IMR-90 (cell line): ENCODE data around the gene SS18L1. TPM values are rescaled to one million over a fixed set of nuclear protein-coding genes. Genes with fewer than 3 reads are reported as not detected.
A peak's percentile ranks its signal among the peaks of the same experiment; 100 is the strongest.

Experiments used
- ATAC-seq: fragments of 200-7000 bp; cut with Tn5 transposase; 2 replicates; pipeline ENCODE4 v1.9.1; 2020; ENCODE audit warnings: low read depth, mild to moderate bottlenecking, moderate library complexity
- BruUV-seq: library from RNA; stranded (reverse); fragments of 400-500 nt; replicated peaks from 2 replicates; lab custom pipeline; 2021; lab: Mats Ljungman, UMichigan
- CTCF ChIA-PET: fragments of 300-600 bp; formaldehyde crosslinking; extraction: SDS; loops from one replicate; lab custom pipeline; 2021; ENCODE audit warnings: antibody characterized with exemption; lab: Yijun Ruan, JAX
- POLR2A ChIA-PET: fragments of 300-600 bp; sonication (Branson Sonifier 250); formaldehyde crosslinking; loops from one replicate; lab custom pipeline; 2022; ENCODE audit warnings: antibody characterized with exemption; ENCODE audit not compliant: unreplicated experiment; lab: Charles Lee
- DNase-seq: peaks from one replicate; pipeline ENCODE4 v3.0.0; 2013
- H2AFZ ChIP-seq: replicated peaks from 2 replicates; pipeline ENCODE3; 2013; ENCODE audit warnings: low read length, mild to moderate bottlenecking; ENCODE audit not compliant: poor library complexity
- H2AK5ac ChIP-seq: 2 replicates; pipeline ENCODE4 v1.6.1; 2013; ENCODE audit warnings: low read depth, low read length, inconsistent platforms
- H2AK9ac ChIP-seq: replicated peaks from 2 replicates; pipeline ENCODE3; 2013; ENCODE audit warnings: mild to moderate bottlenecking, low read depth, low read length, moderate library complexity; ENCODE audit not compliant: poor library complexity
- H2BK120ac ChIP-seq: 2 replicates; pipeline ENCODE4 v1.6.1; 2013; ENCODE audit warnings: low read depth, low read length, inconsistent platforms
- H2BK15ac ChIP-seq: 3 replicates; pipeline ENCODE4 v1.6.1; 2013; ENCODE audit warnings: low read depth, low read length, inconsistent platforms
- H2BK20ac ChIP-seq: 2 replicates; pipeline ENCODE4 v1.6.1; 2013; ENCODE audit warnings: low read depth, mild to moderate bottlenecking, inconsistent platforms, low read length, moderate library complexity
- H2BK5ac ChIP-seq: 2 replicates; pipeline ENCODE4 v1.6.1; 2013; ENCODE audit warnings: mild to moderate bottlenecking, low read depth, low read length, inconsistent platforms; ENCODE audit not compliant: poor library complexity, severe bottlenecking
- H3K14ac ChIP-seq: replicated peaks from 2 replicates; pipeline ENCODE4 v1.6.1; 2013; ENCODE audit warnings: low read depth, low read length, inconsistent platforms
- H3K18ac ChIP-seq: 2 replicates; pipeline ENCODE4 v1.6.1; 2013; ENCODE audit warnings: low read depth, low read length, control low read depth
- H3K23ac ChIP-seq: 2 replicates; pipeline ENCODE4 v1.6.1; 2013; ENCODE audit warnings: low read depth, low read length, inconsistent platforms
- H3K27ac ChIP-seq: 2 replicates; pipeline ENCODE4 v1.5.1; 2013; ENCODE audit warnings: mild to moderate bottlenecking, control low read depth, low read length; ENCODE audit not compliant: insufficient read depth
- H3K27me3 ChIP-seq: 2 replicates; pipeline ENCODE4 v1.6.1; 2013; ENCODE audit warnings: low read length; ENCODE audit not compliant: control insufficient read depth, insufficient read depth
- H3K36me3 ChIP-seq: 2 replicates; pipeline ENCODE4 v1.6.1; 2013; ENCODE audit warnings: low read length, mixed read lengths; ENCODE audit not compliant: control insufficient read depth, insufficient read depth
- H3K4ac ChIP-seq: 2 replicates; pipeline ENCODE4 v1.6.1; 2013; ENCODE audit warnings: low read depth, low read length, inconsistent platforms
- H3K4me1 ChIP-seq: 2 replicates; pipeline ENCODE4 v1.6.1; 2013; ENCODE audit warnings: low read length, mixed read lengths; ENCODE audit not compliant: control insufficient read depth, insufficient read depth
- H3K4me2 ChIP-seq: 2 replicates; pipeline ENCODE4 v1.6.1; 2013; ENCODE audit warnings: low read depth, mild to moderate bottlenecking, control low read depth, low read length, moderate library complexity
- H3K4me3 ChIP-seq: 2 replicates; pipeline ENCODE4 v1.5.1; 2013; ENCODE audit warnings: low read depth, mild to moderate bottlenecking, control low read depth, low read length, moderate library complexity; ENCODE audit not compliant: insufficient read depth
- H3K56ac ChIP-seq: 2 replicates; pipeline ENCODE4 v1.6.1; 2013; ENCODE audit warnings: low read length, inconsistent platforms; ENCODE audit not compliant: insufficient read depth; ENCODE audit errors: extremely low read depth
- H3K79me1 ChIP-seq, 2 experiments: 2 replicates each; pipeline ENCODE4 v1.6.1; 2013; ENCODE audit warnings: low read length in 2 of 2, inconsistent platforms in 1 of 2, low read depth in 1 of 2
- H3K9ac ChIP-seq: 2 replicates; pipeline ENCODE4 v1.6.1; 2013; ENCODE audit warnings: low read depth, low read length, control low read depth
- H3K9me1 ChIP-seq: 2 replicates; pipeline ENCODE4 v1.6.1; 2013; ENCODE audit warnings: low read length, inconsistent platforms; ENCODE audit not compliant: insufficient read depth
- H3K9me3 ChIP-seq: 2 replicates; pipeline ENCODE4 v1.6.1; 2013; ENCODE audit warnings: low read length; ENCODE audit not compliant: control insufficient read depth, insufficient read depth
- H4K20me1 ChIP-seq: 2 replicates; pipeline ENCODE4 v1.6.1; 2013; ENCODE audit warnings: low read length, inconsistent platforms; ENCODE audit not compliant: insufficient read depth
- H4K5ac ChIP-seq: 2 replicates; pipeline ENCODE4 v1.6.1; 2013; ENCODE audit warnings: mild to moderate bottlenecking, low read depth, low read length, control low read depth
- H4K8ac ChIP-seq, 2 experiments: 2 replicates each; pipeline ENCODE4 v1.6.1; 2013; ENCODE audit warnings: low read depth in 2 of 2, low read length in 2 of 2, control low read depth in 1 of 2, inconsistent platforms in 1 of 2
- H4K91ac ChIP-seq: 2 replicates; pipeline ENCODE4 v1.6.1; 2013; ENCODE audit warnings: low read depth, low read length, inconsistent platforms; ENCODE audit not compliant: insufficient read depth
- BHLHE40 ChIP-seq: fragments of 150-350 bp; IDR thresholded peaks from 2 replicates; pipeline ENCODE4 v1.6.1; 2016; ENCODE audit warnings: mild to moderate bottlenecking, low read depth, low read length
- CEBPB ChIP-seq: IDR thresholded peaks from 2 replicates; pipeline ENCODE4 v1.6.1; 2012; ENCODE audit warnings: low read depth, low read length, improper control_type of control experiment
- CHD1 ChIP-seq: IDR thresholded peaks from 2 replicates; pipeline ENCODE4 v1.6.1; 2012; ENCODE audit warnings: low read depth, low read length, improper control_type of control experiment
- ELK1 ChIP-seq: fragments of 150-350 bp; IDR thresholded peaks from 2 replicates; pipeline ENCODE4 v1.6.1; 2016; ENCODE audit warnings: low read depth, mild to moderate bottlenecking, low read length, moderate library complexity, borderline replicate concordance
- FOS ChIP-seq: fragments of 150-350 bp; IDR thresholded peaks from 2 replicates; pipeline ENCODE4 v1.6.1; 2016; ENCODE audit warnings: low read depth, low read length
- MAZ ChIP-seq: IDR thresholded peaks from 2 replicates; pipeline ENCODE4 v1.6.1; 2012; ENCODE audit warnings: low read depth, mild to moderate bottlenecking, low read length, improper control_type of control experiment, moderate library complexity, borderline replicate concordance
- MXI1 ChIP-seq: IDR thresholded peaks from 2 replicates; pipeline ENCODE4 v1.6.1; 2012; ENCODE audit warnings: low read depth, mild to moderate bottlenecking, low read length, moderate library complexity, borderline replicate concordance
- POLR2A ChIP-seq: IDR thresholded peaks from 2 replicates; pipeline ENCODE4 v1.6.1; 2012; ENCODE audit warnings: mild to moderate bottlenecking, low read depth, low read length
- RAD21 ChIP-seq: IDR thresholded peaks from 2 replicates; pipeline ENCODE4 v1.6.1; 2012; ENCODE audit warnings: low read length, improper control_type of control experiment
- RCOR1 ChIP-seq: IDR thresholded peaks from 2 replicates; pipeline ENCODE4 v1.6.1; 2012; ENCODE audit warnings: mild to moderate bottlenecking, low read length, improper control_type of control experiment; ENCODE audit not compliant: insufficient replicate concordance
- RFX5 ChIP-seq: IDR thresholded peaks from 2 replicates; pipeline ENCODE4 v1.8.0; 2012; ENCODE audit warnings: low read depth, mild to moderate bottlenecking, low read length, moderate library complexity
- SMC3 ChIP-seq: fragments of 150-350 bp; IDR thresholded peaks from 2 replicates; pipeline ENCODE4 v1.6.1; 2016; ENCODE audit warnings: low read depth, mild to moderate bottlenecking, antibody characterized with exemption, low read length, moderate library complexity
- USF2 ChIP-seq: fragments of 150-350 bp; IDR thresholded peaks from 2 replicates; pipeline ENCODE4 v1.6.1; 2017; ENCODE audit warnings: mild to moderate bottlenecking, antibody characterized with exemption, low read length, low read depth
- WGBS, 2 experiments: methylation state at CpG; one replicate each; pipeline versions ENCODE4 v1.1.5 to v1.1.7; 2013; ENCODE audit warnings: missing lambda C conversion rate in 2 of 2; ENCODE audit not compliant: insufficient read length in 1 of 2; ENCODE audit errors: extremely low coverage in 2 of 2; 5-methylcytosine and 5-hydroxymethylcytosine counted together
- dilution Hi-C: fragments of 300-500 bp; cut with HindIII; formaldehyde crosslinking; loops from one replicate; pipeline ENCODE4 v1.14.3; 2018; ENCODE audit warnings: low sequenced_read_pairs; ENCODE audit not compliant: unreplicated experiment
- in situ Hi-C: fragments of 300-500 bp; cut with MboI; formaldehyde crosslinking; loops from 3 replicates; pipeline ENCODE4 v1.14.3; 2019; ENCODE audit warnings: low sequenced_read_pairs, inconsistent platforms, mixed read lengths
- intact Hi-C: fragments of 100-400 bp; cut with micrococcal nuclease; formaldehyde crosslinking; loops from 2 replicates; pipeline ENCODE4 v1.10.0; 2022
- polyA plus RNA-seq, 3 experiments: library from polyadenylated mRNA; depleted of rRNA; stranded (reverse); fragments of >200 nt; gene quantifications; 2 replicates each; pipeline ENCODE4 v1.2.3, GENCODE V29; 2012; ENCODE audit warnings: low replicate concordance in 1 of 3
- total RNA-seq: library from RNA; depleted of rRNA; stranded (reverse); fragments of >200 nt; gene quantifications from 2 replicates; pipeline ENCODE4 v1.2.3, GENCODE V29; 2012

SS18L1 gene
- total and polyA plus RNA-seq, 2 of the 4 experiments (the other 2 are of a cell fraction), result 8.1 to 12.2 TPM

- peaks cover 12% of the 10 kb centered on the region for H4K20me1 ChIP-seq
- no peak overlapping the region for H3K27ac ChIP-seq
- H2BK120ac ChIP-seq, result no peak overlapping the region
- BruUV-seq, result no TSS peak
- no peak overlapping the region for H4K91ac ChIP-seq
- in situ Hi-C loops (no loop called here), dilution Hi-C loops (no loop called here), intact Hi-C loops (no loop called here)
- no peak overlapping the region for H2BK15ac ChIP-seq
- ChIA-PET POLR2A (no interaction called here), CTCF (no interaction called here)
- no peak overlapping the region for H2BK20ac ChIP-seq
- H3K4me2 ChIP-seq, result peak overlapping the region; percentile 46; the same call in 1 of the 2 replicates
- no peak overlapping the region for H2AK5ac ChIP-seq
- H3K56ac ChIP-seq, result no peak overlapping the region
- no peak overlapping the region for H2BK5ac ChIP-seq
- no peak overlapping the region for H3K9ac ChIP-seq
- H3K27me3 ChIP-seq, result peaks cover 80% of the 10 kb centered on the region
- no peak overlapping the region for H3K4ac ChIP-seq
- TF ChIP-seq POLR2A (no peak), MXI1 (no peak), ELK1 (no peak), RAD21 (no peak), CEBPB (no peak), USF2 (no peak), BHLHE40 (no peak), FOS (no peak), RFX5 (no peak), CHD1 (no peak), RCOR1 (no peak), MAZ (no peak), SMC3 (no peak)
- no peak overlapping the region for H2AK9ac ChIP-seq
- no peak overlapping the region for H3K18ac ChIP-seq
- no peak overlapping the region for H4K8ac ChIP-seq
- H2AFZ ChIP-seq, result no peak overlapping the region
- no peaks in the 10 kb centered on the region for H3K36me3 ChIP-seq
- DNase-seq (no peak), ATAC-seq (peak; percentile 70)
- no peaks in the 10 kb centered on the region for H3K79me1 ChIP-seq
- H3K9me3 ChIP-seq, result no peaks in the 10 kb centered on the region
- no peak overlapping the region; the same call in 1 of the 2 replicates for H3K4me3 ChIP-seq
- H3K14ac ChIP-seq, result no peak overlapping the region
- no peaks in the 10 kb centered on the region for H3K4me1 ChIP-seq
- H3K23ac ChIP-seq, result no peak overlapping the region
- H4K5ac ChIP-seq, result no peak overlapping the region
- no peaks in the 10 kb centered on the region for H3K9me1 ChIP-seq
- WGBS, 2 experiments, result 2% methylated on average over 27 of the region's 84 CpGs; no CpG with 5 or more reads in 1 of the 2 experiments
Measured at GRCh38 chr20:62219101-62219991, 75.8 kb downstream of the SS18L1 start.
